IPS-18a (cell line): ENCODE results near the gene PFKFB4.
A peak's percentile ranks its signal among the peaks of the same experiment; 100 is the strongest.

Experiments used
- H3K27ac ChIP-seq: one replicate; pipeline ENCODE4 v1.5.1; 2013; ENCODE audit warnings: low read length
- H3K27me3 ChIP-seq: one replicate; pipeline ENCODE4 v1.6.1; 2013; ENCODE audit warnings: mild to moderate bottlenecking, low read length; ENCODE audit not compliant: control insufficient read depth, insufficient read depth
- H3K36me3 ChIP-seq: one replicate; pipeline ENCODE4 v1.6.1; 2013; ENCODE audit warnings: low read depth, low read length; ENCODE audit not compliant: control insufficient read depth
- H3K4me1 ChIP-seq: one replicate; pipeline ENCODE4 v1.6.1; 2013; ENCODE audit warnings: low read depth, low read length; ENCODE audit not compliant: control insufficient read depth
- H3K4me3 ChIP-seq: one replicate; pipeline ENCODE4 v1.5.1; 2013; ENCODE audit warnings: low read length
- H3K9ac ChIP-seq: one replicate; pipeline ENCODE4 v1.6.1; 2013; ENCODE audit warnings: mild to moderate bottlenecking, low read length, moderate library complexity
- H3K9me3 ChIP-seq: one replicate; pipeline ENCODE4 v1.6.1; 2013; ENCODE audit warnings: low read depth, low read length; ENCODE audit not compliant: control insufficient read depth

The PFKFB4 gene

GRCh38 chr3:48518069-48518468 is 38.5 kb downstream of the PFKFB4 start:
- no peak overlapping the region for H3K27ac ChIP-seq
- no peak overlapping the region for H3K4me3 ChIP-seq
- H3K27me3 ChIP-seq: no peaks in the 10 kb centered on the region
- H3K36me3 ChIP-seq: no peaks in the 10 kb centered on the region
- no peak overlapping the region for H3K9ac ChIP-seq
- no peaks in the 10 kb centered on the region for H3K4me1 ChIP-seq
- H3K9me3 ChIP-seq: no peaks in the 10 kb centered on the region

- Histone ChIP-seq H3K27ac (no peak overlapping the region), H3K36me3 (no peaks in the 10 kb centered on the region), H3K9me3 (no peaks in the 10 kb centered on the region), H3K27me3 (no peaks in the 10 kb centered on the region), H3K4me3 (no peak overlapping the region), H3K9ac (no peak overlapping the region), H3K4me1 (no peaks in the 10 kb centered on the region)
These were observed 40.0 kb downstream of the PFKFB4 start for GRCh38 chr3:48516571-48516970.

GRCh38 chr3:48514431-48515227 is 42.0 kb downstream of the PFKFB4 start:
- Histone ChIP-seq H3K36me3 (no peaks in the 10 kb centered on the region), H3K9ac (no peak overlapping the region), H3K27me3 (no peaks in the 10 kb centered on the region), H3K27ac (no peak overlapping the region), H3K9me3 (no peaks in the 10 kb centered on the region), H3K4me3 (no peak overlapping the region), H3K4me1 (no peaks in the 10 kb centered on the region)

- H3K27me3 ChIP-seq: no peaks in the 10 kb centered on the region
- no peak overlapping the region for H3K4me3 ChIP-seq
- H3K9me3 ChIP-seq: no peaks in the 10 kb centered on the region
- no peak overlapping the region for H3K9ac ChIP-seq
- H3K4me1 ChIP-seq: peaks cover 4% of the 10 kb centered on the region
- no peak overlapping the region for H3K27ac ChIP-seq
- no peaks in the 10 kb centered on the region for H3K36me3 ChIP-seq
These were observed 45.1 kb downstream of the PFKFB4 start for GRCh38 chr3:48511551-48511950.

DNA sequence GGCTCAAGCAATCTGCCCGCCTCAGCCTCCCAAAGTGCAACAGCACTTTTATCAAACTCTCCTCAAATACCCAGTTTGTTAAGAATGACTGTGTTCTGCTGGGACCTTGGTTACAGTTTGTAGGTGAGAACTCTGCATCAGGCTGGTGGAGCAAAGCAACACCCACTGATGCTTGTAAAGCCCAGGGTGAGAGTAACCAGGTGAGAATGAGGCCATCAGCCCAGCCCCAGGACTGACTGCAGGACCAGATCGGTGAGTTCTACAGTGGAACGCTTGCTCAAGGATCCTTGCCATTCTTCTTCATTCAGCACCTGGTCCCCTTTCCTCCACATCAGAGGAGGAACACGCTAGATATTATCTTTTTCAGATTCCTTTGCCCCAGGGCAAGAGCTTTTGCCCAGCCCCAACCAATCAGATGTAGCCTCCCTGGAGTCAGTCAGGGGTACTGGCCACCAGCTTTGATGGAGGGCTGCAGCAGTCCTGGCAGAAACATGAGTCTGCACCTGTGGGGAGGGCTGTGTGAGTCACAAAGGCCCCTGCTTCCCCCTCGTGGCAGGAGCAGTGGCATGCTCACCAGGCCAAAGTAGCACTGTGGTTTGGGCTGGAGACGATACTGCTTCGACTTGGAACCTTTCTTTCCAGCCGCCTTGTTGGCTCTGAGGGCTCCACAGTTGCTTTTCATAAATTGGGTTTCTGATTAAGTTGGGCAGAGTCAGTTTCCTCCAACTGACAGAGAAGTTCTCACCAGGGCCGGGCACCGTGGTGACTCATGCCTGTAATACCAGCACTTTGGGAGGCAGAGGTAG is 49.1 kb downstream of the PFKFB4 start:
- no peak overlapping the region for H3K9ac ChIP-seq
- H3K9me3 ChIP-seq: no peaks in the 10 kb centered on the region
- H3K36me3 ChIP-seq: no peaks in the 10 kb centered on the region
- H3K27me3 ChIP-seq: peaks cover 8% of the 10 kb centered on the region
- no peak overlapping the region for H3K27ac ChIP-seq
- no peak overlapping the region for H3K4me3 ChIP-seq
- peaks cover 20% of the 10 kb centered on the region for H3K4me1 ChIP-seq

- Histone ChIP-seq H3K9me3 (no peaks in the 10 kb centered on the region), H3K36me3 (no peaks in the 10 kb centered on the region), H3K27ac (no peak overlapping the region), H3K4me3 (no peak overlapping the region), H3K9ac (no peak overlapping the region), H3K27me3 (peaks cover 8% of the 10 kb centered on the region), H3K4me1 (peaks cover 20% of the 10 kb centered on the region)
These were observed 50.6 kb downstream of the PFKFB4 start for GRCh38 chr3:48505968-48506504.

GRCh38 chr3:48505146-48505545 is 51.5 kb downstream of the PFKFB4 start:
- no peak overlapping the region for H3K27ac ChIP-seq
- H3K9me3 ChIP-seq: no peaks in the 10 kb centered on the region
- no peak overlapping the region for H3K4me3 ChIP-seq
- H3K36me3 ChIP-seq: peaks cover 1% of the 10 kb centered on the region
- H3K9ac ChIP-seq: no peak overlapping the region
- peaks cover 20% of the 10 kb centered on the region for H3K4me1 ChIP-seq
- peaks cover 8% of the 10 kb centered on the region for H3K27me3 ChIP-seq

GRCh38 chr3:48504051-48504946 is 52.3 kb downstream of the PFKFB4 start, which contains the start of gene SHISA5:
Gene SHISA5, minus strand, starts transcription at chr3:48504174. Its CDS starts 80 bp downstream, at chr3:48504094.
- peak within 1 kb of the TSS; percentile 55 for H3K9ac ChIP-seq
- peaks cover 5% of the 10 kb centered on the region for H3K36me3 ChIP-seq
- H3K9me3 ChIP-seq: no peaks in the 10 kb centered on the region
- peaks cover 20% of the 10 kb centered on the region for H3K4me1 ChIP-seq
- peaks cover 8% of the 10 kb centered on the region for H3K27me3 ChIP-seq
- peak within 1 kb of the TSS; percentile 68 for H3K4me3 ChIP-seq
- H3K27ac ChIP-seq: no peak within 1 kb of the TSS

DNA sequence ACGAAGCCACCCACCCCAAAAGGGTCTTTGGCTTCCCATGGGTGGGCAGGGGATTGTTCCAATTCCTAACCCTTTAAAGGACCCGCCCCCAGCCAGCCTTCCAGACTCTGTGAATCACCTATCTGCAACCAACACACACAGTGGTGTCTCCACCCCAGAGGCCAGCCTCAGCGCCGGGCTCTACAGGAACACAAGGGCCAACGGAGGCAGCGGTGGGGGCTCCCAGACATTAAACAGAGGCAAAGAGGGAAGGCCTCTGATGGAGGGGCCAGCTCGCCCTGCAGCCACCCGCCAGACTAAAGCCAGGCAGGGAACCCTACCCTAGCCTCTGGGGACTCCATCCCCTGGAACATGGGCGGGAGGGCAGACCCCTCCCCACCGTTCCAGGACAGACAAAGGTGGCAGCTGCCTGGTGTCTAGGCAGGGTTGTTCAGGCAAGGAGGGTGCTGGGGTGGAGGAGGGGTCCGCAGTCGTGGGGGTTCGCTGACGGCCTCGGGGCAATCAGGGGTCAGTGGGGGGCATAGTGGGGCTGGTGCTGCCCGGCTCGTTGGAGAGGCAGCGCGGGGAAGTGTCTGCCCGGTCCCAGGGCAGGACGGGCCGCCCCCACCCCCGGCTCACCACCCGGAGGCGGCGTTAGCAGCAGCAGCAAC is 53.1 kb downstream of the PFKFB4 start:
- H3K27ac ChIP-seq: no peak overlapping the region
- H3K27me3 ChIP-seq: peaks cover 8% of the 10 kb centered on the region
- H3K9me3 ChIP-seq: no peaks in the 10 kb centered on the region
- peak overlapping the region; percentile 68 for H3K4me3 ChIP-seq
- peaks cover 5% of the 10 kb centered on the region for H3K36me3 ChIP-seq
- H3K9ac ChIP-seq: peak overlapping the region; percentile 55
- H3K4me1 ChIP-seq: peaks cover 20% of the 10 kb centered on the region

- peaks cover 5% of the 10 kb centered on the region for H3K36me3 ChIP-seq
- H3K9me3 ChIP-seq: no peaks in the 10 kb centered on the region
- peaks cover 20% of the 10 kb centered on the region for H3K4me1 ChIP-seq
- H3K4me3 ChIP-seq: peak overlapping the region; percentile 68
- H3K9ac ChIP-seq: no peak overlapping the region
- H3K27ac ChIP-seq: no peak overlapping the region
- peaks cover 8% of the 10 kb centered on the region for H3K27me3 ChIP-seq
These were observed 53.9 kb downstream of the PFKFB4 start for GRCh38 chr3:48502728-48503168.
